Stimulated activated CD4-positive, alpha-beta T cell treated with anti-CD3 and anti-CD28 coated beads, TNF-alpha, amount 100 ng/mL, for 24 hours (primary cell): ENCODE measurements around the gene SYNJ2.

Experiments
- DNase-seq, 3 experiments: peaks; one replicate each; pipeline ENCODE4 v3.0.0-alpha.2; 2020; ENCODE audit warnings: low read depth in 3 of 3

The SYNJ2 gene

GRCh38 chr6:157998707-157999167 lies 17.1 kb downstream of the SYNJ2 start:
- no peak for DNase-seq

- DNase-seq: no peak
Measured at GRCh38 chr6:157999168-158000051, 17.7 kb downstream of the SYNJ2 start.

- no peak for DNase-seq
Measured at GRCh38 chr6:158000530-158001307, 19.1 kb downstream of the SYNJ2 start.

- no peak for DNase-seq
Measured at GRCh38 chr6:158002249-158002950, 20.7 kb downstream of the SYNJ2 start.

- DNase-seq: peak in 1 of 3 experiments; percentile 50
Measured at GRCh38 chr6:158002951-158003853, 21.5 kb downstream of the SYNJ2 start.

GRCh38 chr6:158003910-158004700 lies 22.4 kb downstream of the SYNJ2 start:
- no peak for DNase-seq

GRCh38 chr6:158004701-158005095 lies 23.0 kb downstream of the SYNJ2 start:
- no peak for DNase-seq

- DNase-seq: no peak
Measured at GRCh38 chr6:158005626-158006180, 24.0 kb downstream of the SYNJ2 start.

GRCh38 chr6:158006331-158006730 lies 24.7 kb downstream of the SYNJ2 start:
- no peak for DNase-seq

GRCh38 chr6:158006821-158007570 lies 25.3 kb downstream of the SYNJ2 start:
- no peak for DNase-seq

GRCh38 chr6:158008864-158009113 lies 27.1 kb downstream of the SYNJ2 start:
- no peak for DNase-seq

GRCh38 chr6:158009114-158009891 lies 27.6 kb downstream of the SYNJ2 start:
- no peak for DNase-seq

- no peak for DNase-seq
Measured at GRCh38 chr6:158009935-158010585, 28.4 kb downstream of the SYNJ2 start.

GRCh38 chr6:158010591-158011477 lies 29.2 kb downstream of the SYNJ2 start:
- DNase-seq: no peak

- no peak for DNase-seq
Measured at GRCh38 chr6:158011478-158011920, 29.8 kb downstream of the SYNJ2 start.

GRCh38 chr6:158011980-158012566 lies 30.4 kb downstream of the SYNJ2 start:
- DNase-seq: no peak
